GM12878 (cell line): ENCODE measurements around the gene NDUFS4. TPM values are rescaled to one million over a fixed set of nuclear protein-coding genes. Genes with fewer than 3 reads are reported as not detected.

Source experiments
- ATAC-seq: fragments of 200-7000 bp; cut with Tn5 transposase; 3 replicates; pipeline ENCODE4 v1.9.1; 2020; ENCODE audit warnings: mild to moderate bottlenecking, moderate library complexity
- BruUV-seq: library from RNA; stranded (reverse); fragments of 400-500 nt; replicated peaks from 2 replicates; lab custom pipeline; 2021; lab: Mats Ljungman, UMichigan
- CTCF ChIA-PET: fragments of 300-600 bp; sonication (Branson Sonifier 250); formaldehyde crosslinking; extraction: SDS; loops from one replicate; lab custom pipeline; 2021; ENCODE audit warnings: inconsistent platforms; lab: Yijun Ruan, JAX
- POLR2A ChIA-PET: fragments of 350-600 bp; formaldehyde crosslinking; extraction: SDS; loops from one replicate; lab custom pipeline; 2021; ENCODE audit warnings: inconsistent platforms; lab: Charles Lee
- RAD21 ChIA-PET: fragments of 300-600 bp; sonication (Branson Sonifier 250); formaldehyde crosslinking; loops from one replicate; lab custom pipeline; 2023; ENCODE audit warnings: antibody characterized with exemption; ENCODE audit not compliant: unreplicated experiment; lab: Charles Lee
- SMC1A ChIA-PET: fragments of 300-600 bp; sonication (Branson Sonifier 250); formaldehyde crosslinking; loops from one replicate; lab custom pipeline; 2023; ENCODE audit not compliant: unreplicated experiment, uncharacterized antibody; lab: Charles Lee
- DNase-seq: peaks from one replicate; pipeline ENCODE4 v3.0.0-alpha.2; 2011; ENCODE audit warnings: low read depth, low spot score
- FAIRE-seq: peaks from 3 replicates; lab custom pipeline; 2011; peaks lifted over from hg19 to GRCh38; lab: Jason Lieb, UNC
- H2AFZ ChIP-seq: 2 replicates; pipeline ENCODE4 v1.6.0; 2011; ENCODE audit warnings: low read depth, low read length, control low read depth; ENCODE audit not compliant: control insufficient read depth
- H3K27ac ChIP-seq: 2 replicates; pipeline ENCODE4 v1.5.1; 2011; ENCODE audit warnings: control low read depth; ENCODE audit not compliant: control insufficient read depth, insufficient read depth
- H3K27me3 ChIP-seq, 2 experiments: replicated peaks in 1 of 2; 2 replicates each; pipeline versions ENCODE4 v1.6.0 to v1.6.1; 2011; ENCODE audit warnings: low read length in 1 of 2; ENCODE audit not compliant: control insufficient read depth in 2 of 2, insufficient read depth in 2 of 2
- H3K36me3 ChIP-seq, 2 experiments: 2 replicates each; pipeline ENCODE4 v1.5.1; 2011; ENCODE audit warnings: low read length in 1 of 2; ENCODE audit not compliant: control insufficient read depth in 2 of 2, insufficient read depth in 2 of 2
- H3K4me1 ChIP-seq: 2 replicates; pipeline ENCODE4 v1.6.1; 2011; ENCODE audit warnings: mild to moderate bottlenecking, low read length, moderate library complexity, mixed read lengths; ENCODE audit not compliant: control insufficient read depth, insufficient read depth
- H3K4me2 ChIP-seq: 2 replicates; pipeline ENCODE4 v1.6.0; 2011; ENCODE audit warnings: control low read depth; ENCODE audit not compliant: control insufficient read depth, insufficient read depth
- H3K4me3 ChIP-seq: fragments of 200-600 bp; sonication (generic); 2 replicates; pipeline ENCODE4 v1.5.1; 2016
- H3K79me2 ChIP-seq: 2 replicates; pipeline ENCODE4 v1.6.0; 2011; ENCODE audit warnings: low read length; ENCODE audit not compliant: control insufficient read depth, insufficient read depth
- H3K9ac ChIP-seq: 2 replicates; pipeline ENCODE4 v1.8.0; 2011; ENCODE audit warnings: low read length, control low read depth, mixed read lengths; ENCODE audit not compliant: control insufficient read depth, insufficient read depth
- H3K9me3 ChIP-seq: replicated peaks from 3 replicates; pipeline ENCODE4 v1.5.1; 2011; ENCODE audit warnings: mild to moderate bottlenecking, low read length; ENCODE audit not compliant: control insufficient read depth, insufficient read depth
- H4K20me1 ChIP-seq: 2 replicates; pipeline ENCODE4 v1.6.0; 2011; ENCODE audit not compliant: control insufficient read depth, insufficient read depth
- BCL11A ChIP-seq: IDR thresholded peaks from 2 replicates; pipeline ENCODE4 v1.6.1; 2011; ENCODE audit warnings: low read depth, low read length
- CBX5 ChIP-seq: sonication (generic); IDR thresholded peaks from 2 replicates; pipeline ENCODE4 v1.6.1; 2016; ENCODE audit warnings: low read depth, moderate library complexity, mild to moderate bottlenecking, inconsistent platforms
- ESRRA ChIP-seq: IDR thresholded peaks from 2 replicates; pipeline ENCODE4 v1.6.1; 2012; ENCODE audit warnings: mild to moderate bottlenecking, low read length, improper control_type of control experiment
- IKZF1 ChIP-seq: fragments of 450-650 bp; conservative IDR thresholded peaks from 2 replicates; pipeline ENCODE4 v1.6.1; 2017; ENCODE audit warnings: antibody characterized with exemption, mild to moderate bottlenecking
- LARP7 ChIP-seq: fragments of 450-650 bp; IDR thresholded peaks from 2 replicates; pipeline ENCODE4 v1.6.1; 2017; ENCODE audit warnings: mild to moderate bottlenecking
- NFYA ChIP-seq: IDR thresholded peaks from 2 replicates; pipeline ENCODE4 v1.6.1; 2011; ENCODE audit warnings: low read depth, mild to moderate bottlenecking, low read length, improper control_type of control experiment, borderline replicate concordance
- PAX5 ChIP-seq: IDR thresholded peaks from 2 replicates; pipeline ENCODE4 v1.6.1; 2011; ENCODE audit warnings: low read depth, low read length, borderline replicate concordance
- SUPT20H ChIP-seq: IDR thresholded peaks from 2 replicates; pipeline ENCODE4 v1.6.1; 2011; ENCODE audit warnings: low read depth, mild to moderate bottlenecking, low read length, moderate library complexity, borderline replicate concordance; ENCODE audit not compliant: control insufficient read depth
- in situ Hi-C: fragments of 300-500 bp; cut with MboI; formaldehyde crosslinking; loops from 9 replicates; pipeline ENCODE4 v1.14.3; 2018; ENCODE audit warnings: mixed read lengths
- intact Hi-C: fragments of 100-400 bp; cut with micrococcal nuclease; formaldehyde crosslinking; loops from one replicate; pipeline ENCODE4 v1.14.2; 2022; ENCODE audit not compliant: unreplicated experiment
- polyA plus RNA-seq, 11 experiments: library from polyadenylated mRNA; depleted of rRNA in 4 of 11; unstranded in 6 of 11; stranded (reverse) in 5 of 11; fragments of >200 nt; fragmentation: Nextera tagmentation in 4 of 11; fragmentation: Illumina TruSeq in 1 of 11; extraction: Ambion mirVana in 4 of 11; extraction: Trizol in 1 of 11; gene quantifications; 1 replicate in 1 of 11; 2 replicates in 10 of 11; pipeline versions ENCODE4 v1.2.1 to v1.2.3, GENCODE V29; 2011 to 2016; ENCODE audit warnings: inconsistent platforms in 2 of 11, missing spikeins in 2 of 11, low read depth in 1 of 11
- total RNA-seq, 4 experiments: library from RNA; depleted of rRNA in 3 of 4; stranded (reverse); fragments of >200 nt in 3 of 4; fragmentation: Illumina TruSeq in 1 of 4; extraction: Trizol in 1 of 4; gene quantifications; 2 replicates each; pipeline versions ENCODE4 v1.2.1 to v1.2.3, GENCODE V29; 2013 to 2021
- TF ChIP-seq, protein P1 (sequence below): IDR thresholded peaks from 2 replicates; pipeline ENCODE4 v1.6.1; 2012; ENCODE audit warnings: mild to moderate bottlenecking, low read depth, low read length
- TF ChIP-seq, protein P2 (sequence below): fragments of 150-350 bp; IDR thresholded peaks from 2 replicates; pipeline ENCODE4 v1.6.1; 2016; ENCODE audit warnings: low read depth, low read length
- TF ChIP-seq, protein P3 (sequence below): fragments of 450-650 bp; IDR thresholded peaks from 2 replicates; pipeline ENCODE4 v1.6.1; 2016; ENCODE audit warnings: mild to moderate bottlenecking

NDUFS4 gene
- total and polyA plus RNA-seq, 10 of the 15 experiments (the other 5 are each of a cell fraction or from before 2014, with no cell fraction given) = 69.9 to 366 (median 114) TPM

DNA sequence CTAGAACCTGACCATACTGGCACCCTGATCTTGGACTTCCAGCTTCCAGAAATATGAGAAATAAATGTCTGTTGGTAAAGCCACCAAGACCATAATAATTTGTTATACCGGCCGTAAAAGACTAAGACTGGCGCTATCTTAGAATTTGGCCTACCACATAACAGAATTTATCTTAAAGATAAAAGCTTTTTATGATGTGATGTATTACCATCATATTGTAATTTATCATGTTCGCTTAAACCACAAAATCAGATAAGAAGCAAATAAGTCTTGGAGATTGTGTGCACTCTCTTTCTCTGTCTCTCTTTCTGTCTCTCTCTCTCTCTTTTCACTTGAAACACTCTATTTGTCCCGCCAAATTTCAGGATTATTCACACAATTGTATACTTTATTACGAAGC is 44.5 kb upstream of the NDUFS4 start (continued):
- TF ChIP-seq, protein P1, sequence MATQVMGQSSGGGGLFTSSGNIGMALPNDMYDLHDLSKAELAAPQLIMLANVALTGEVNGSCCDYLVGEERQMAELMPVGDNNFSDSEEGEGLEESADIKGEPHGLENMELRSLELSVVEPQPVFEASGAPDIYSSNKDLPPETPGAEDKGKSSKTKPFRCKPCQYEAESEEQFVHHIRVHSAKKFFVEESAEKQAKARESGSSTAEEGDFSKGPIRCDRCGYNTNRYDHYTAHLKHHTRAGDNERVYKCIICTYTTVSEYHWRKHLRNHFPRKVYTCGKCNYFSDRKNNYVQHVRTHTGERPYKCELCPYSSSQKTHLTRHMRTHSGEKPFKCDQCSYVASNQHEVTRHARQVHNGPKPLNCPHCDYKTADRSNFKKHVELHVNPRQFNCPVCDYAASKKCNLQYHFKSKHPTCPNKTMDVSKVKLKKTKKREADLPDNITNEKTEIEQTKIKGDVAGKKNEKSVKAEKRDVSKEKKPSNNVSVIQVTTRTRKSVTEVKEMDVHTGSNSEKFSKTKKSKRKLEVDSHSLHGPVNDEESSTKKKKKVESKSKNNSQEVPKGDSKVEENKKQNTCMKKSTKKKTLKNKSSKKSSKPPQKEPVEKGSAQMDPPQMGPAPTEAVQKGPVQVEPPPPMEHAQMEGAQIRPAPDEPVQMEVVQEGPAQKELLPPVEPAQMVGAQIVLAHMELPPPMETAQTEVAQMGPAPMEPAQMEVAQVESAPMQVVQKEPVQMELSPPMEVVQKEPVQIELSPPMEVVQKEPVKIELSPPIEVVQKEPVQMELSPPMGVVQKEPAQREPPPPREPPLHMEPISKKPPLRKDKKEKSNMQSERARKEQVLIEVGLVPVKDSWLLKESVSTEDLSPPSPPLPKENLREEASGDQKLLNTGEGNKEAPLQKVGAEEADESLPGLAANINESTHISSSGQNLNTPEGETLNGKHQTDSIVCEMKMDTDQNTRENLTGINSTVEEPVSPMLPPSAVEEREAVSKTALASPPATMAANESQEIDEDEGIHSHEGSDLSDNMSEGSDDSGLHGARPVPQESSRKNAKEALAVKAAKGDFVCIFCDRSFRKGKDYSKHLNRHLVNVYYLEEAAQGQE = no peak
- no peak for TF ChIP-seq SUPT20H

DNA sequence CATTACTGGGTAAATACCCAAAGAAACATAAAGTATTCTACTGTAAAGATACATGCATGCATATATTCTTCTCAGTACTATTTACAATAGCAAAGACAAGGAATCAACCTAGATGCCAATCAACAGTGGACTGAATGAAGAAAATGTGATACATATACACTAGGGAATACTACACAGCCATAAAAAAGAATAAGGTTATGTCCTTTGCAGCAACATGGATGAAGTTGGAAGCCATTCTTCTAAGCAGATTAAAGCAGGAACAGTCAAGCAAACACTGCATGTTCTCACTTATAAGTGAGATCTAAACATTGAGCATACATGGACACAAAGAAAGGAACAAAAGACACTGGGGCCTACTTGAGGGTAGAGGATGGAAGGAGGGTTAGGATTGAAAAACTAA is 39.6 kb upstream of the NDUFS4 start:
- Histone ChIP-seq H3K4me2 (no peak overlapping the region), H3K27ac (no peak overlapping the region), H3K79me2 (no peaks in the 10 kb centered on the region), H3K4me3 (no peak overlapping the region), H2AFZ (no peak overlapping the region), H3K27me3 (no peaks in the 10 kb centered on the region), H3K9me3 (no peaks in the 10 kb centered on the region), H4K20me1 (no peaks in the 10 kb centered on the region), H3K36me3 (no peaks in the 10 kb centered on the region), H3K4me1 (no peaks in the 10 kb centered on the region), H3K9ac (no peak overlapping the region)
- RAD21 ChIA-PET = no interaction called here
- SMC1A ChIA-PET = no interaction called here
- no TSS peak for BruUV-seq
- intact Hi-C loops = no loop called here
- no peak for TF ChIP-seq BCL11A
- TF ChIP-seq, protein P2, sequence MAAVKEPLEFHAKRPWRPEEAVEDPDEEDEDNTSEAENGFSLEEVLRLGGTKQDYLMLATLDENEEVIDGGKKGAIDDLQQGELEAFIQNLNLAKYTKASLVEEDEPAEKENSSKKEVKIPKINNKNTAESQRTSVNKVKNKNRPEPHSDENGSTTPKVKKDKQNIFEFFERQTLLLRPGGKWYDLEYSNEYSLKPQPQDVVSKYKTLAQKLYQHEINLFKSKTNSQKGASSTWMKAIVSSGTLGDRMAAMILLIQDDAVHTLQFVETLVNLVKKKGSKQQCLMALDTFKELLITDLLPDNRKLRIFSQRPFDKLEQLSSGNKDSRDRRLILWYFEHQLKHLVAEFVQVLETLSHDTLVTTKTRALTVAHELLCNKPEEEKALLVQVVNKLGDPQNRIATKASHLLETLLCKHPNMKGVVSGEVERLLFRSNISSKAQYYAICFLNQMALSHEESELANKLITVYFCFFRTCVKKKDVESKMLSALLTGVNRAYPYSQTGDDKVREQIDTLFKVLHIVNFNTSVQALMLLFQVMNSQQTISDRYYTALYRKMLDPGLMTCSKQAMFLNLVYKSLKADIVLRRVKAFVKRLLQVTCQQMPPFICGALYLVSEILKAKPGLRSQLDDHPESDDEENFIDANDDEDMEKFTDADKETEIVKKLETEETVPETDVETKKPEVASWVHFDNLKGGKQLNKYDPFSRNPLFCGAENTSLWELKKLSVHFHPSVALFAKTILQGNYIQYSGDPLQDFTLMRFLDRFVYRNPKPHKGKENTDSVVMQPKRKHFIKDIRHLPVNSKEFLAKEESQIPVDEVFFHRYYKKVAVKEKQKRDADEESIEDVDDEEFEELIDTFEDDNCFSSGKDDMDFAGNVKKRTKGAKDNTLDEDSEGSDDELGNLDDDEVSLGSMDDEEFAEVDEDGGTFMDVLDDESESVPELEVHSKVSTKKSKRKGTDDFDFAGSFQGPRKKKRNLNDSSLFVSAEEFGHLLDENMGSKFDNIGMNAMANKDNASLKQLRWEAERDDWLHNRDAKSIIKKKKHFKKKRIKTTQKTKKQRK = no peak
- TF ChIP-seq NFYA = no peak
- TF ChIP-seq ESRRA = no peak
- TF ChIP-seq IKZF1 = no peak
- TF ChIP-seq CBX5 = no peak
- no peak for TF ChIP-seq PAX5
- TF ChIP-seq, protein P3, sequence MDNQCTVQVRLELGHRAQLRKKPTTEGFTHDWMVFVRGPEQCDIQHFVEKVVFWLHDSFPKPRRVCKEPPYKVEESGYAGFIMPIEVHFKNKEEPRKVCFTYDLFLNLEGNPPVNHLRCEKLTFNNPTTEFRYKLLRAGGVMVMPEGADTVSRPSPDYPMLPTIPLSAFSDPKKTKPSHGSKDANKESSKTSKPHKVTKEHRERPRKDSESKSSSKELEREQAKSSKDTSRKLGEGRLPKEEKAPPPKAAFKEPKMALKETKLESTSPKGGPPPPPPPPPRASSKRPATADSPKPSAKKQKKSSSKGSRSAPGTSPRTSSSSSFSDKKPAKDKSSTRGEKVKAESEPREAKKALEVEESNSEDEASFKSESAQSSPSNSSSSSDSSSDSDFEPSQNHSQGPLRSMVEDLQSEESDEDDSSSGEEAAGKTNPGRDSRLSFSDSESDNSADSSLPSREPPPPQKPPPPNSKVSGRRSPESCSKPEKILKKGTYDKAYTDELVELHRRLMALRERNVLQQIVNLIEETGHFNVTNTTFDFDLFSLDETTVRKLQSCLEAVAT = no peak
- no peak for TF ChIP-seq LARP7
- POLR2A ChIA-PET = no interaction called here
- ATAC-seq = no peak
- CTCF ChIA-PET = no interaction called here
- FAIRE-seq = no peak
- in situ Hi-C loops = no loop called here
- DNase-seq = no peak
